K562 (cell line): ENCODE measurements around the gene SMARCD2. TPM values are rescaled to one million over a fixed set of nuclear protein-coding genes. Genes with fewer than 3 reads are reported as not detected.

Experiments
- ATAC-seq: fragments of 200-7000 bp; cut with Tn5 transposase; 3 replicates; pipeline ENCODE4 v1.9.1; 2020; ENCODE audit warnings: moderate library complexity
- BruUV-seq: library from RNA; stranded (reverse); fragments of 400-500 nt; replicated peaks from 2 replicates; lab custom pipeline; 2021; lab: Mats Ljungman, UMichigan
- CTCF ChIA-PET: fragments of 300-600 bp; formaldehyde crosslinking; extraction: SDS; loops from one replicate; lab custom pipeline; 2021; ENCODE audit warnings: low intra/inter-chr PET ratio; lab: Yijun Ruan, JAX
- POLR2A ChIA-PET: fragments of 300-600, 350-650 bp; sonication (Branson Sonifier 250); formaldehyde crosslinking; extraction: SDS; loops from one replicate; lab custom pipeline; 2021; ENCODE audit warnings: antibody characterized with exemption, inconsistent platforms; lab: Yijun Ruan, JAX
- DNase-seq, 4 experiments: peaks; one replicate each; pipeline versions ENCODE4 v3.0.0 to v3.0.0-alpha.2; 2011 to 2018; ENCODE audit warnings: low spot score in 3 of 4, mixed read lengths in 3 of 4; ENCODE audit errors: extremely low read depth in 1 of 4
- FAIRE-seq: peaks from 2 replicates; lab custom pipeline; 2011; peaks lifted over from hg19 to GRCh38; lab: Jason Lieb, UNC
- H2AFZ ChIP-seq: 2 replicates; pipeline ENCODE4 v1.6.0; 2011; ENCODE audit warnings: low read depth, low read length, control low read depth, inconsistent platforms
- H3K27ac ChIP-seq: fragments of 200-600 bp; 3 replicates; pipeline ENCODE4 v1.8.0; 2011; ENCODE audit warnings: low read depth, mild to moderate bottlenecking, control low read depth, inconsistent platforms, low read length, moderate library complexity, mixed read lengths; ENCODE audit errors: extremely low read depth
- H3K27me3 ChIP-seq, 2 experiments: fragments of 300-600 bp in 1 of 2; 2 replicates in 1 of 2; 3 replicates in 1 of 2; pipeline versions ENCODE4 v1.6.0 to v1.8.0; 2011; ENCODE audit warnings: inconsistent platforms in 2 of 2, low read length in 2 of 2, mild to moderate bottlenecking in 1 of 2, mixed read lengths in 1 of 2, moderate library complexity in 1 of 2; ENCODE audit not compliant: control insufficient read depth in 2 of 2, insufficient read depth in 2 of 2
- H3K36me3 ChIP-seq: fragments of 300-600 bp; 3 replicates; pipeline ENCODE4 v1.8.0; 2011; ENCODE audit warnings: mild to moderate bottlenecking, low read length, inconsistent platforms; ENCODE audit not compliant: control insufficient read depth, insufficient read depth
- H3K4me1 ChIP-seq, 2 experiments: fragments of 200-600 bp in 1 of 2; replicated peaks in 1 of 2; 2 replicates in 1 of 2; 3 replicates in 1 of 2; pipeline versions ENCODE4 v1.5.1 to v1.8.0; 2011; ENCODE audit warnings: inconsistent platforms in 2 of 2, low read length in 2 of 2, mild to moderate bottlenecking in 1 of 2, mixed read lengths in 1 of 2, moderate library complexity in 1 of 2; ENCODE audit not compliant: control insufficient read depth in 2 of 2, insufficient read depth in 2 of 2
- H3K4me2 ChIP-seq: 2 replicates; pipeline ENCODE4 v1.6.1; 2011; ENCODE audit warnings: low read length, control low read depth, inconsistent platforms, mixed read lengths; ENCODE audit not compliant: insufficient read depth
- H3K4me3 ChIP-seq: fragments of 200-600 bp; sonication (generic), shearing (Covaris generic); 2 replicates; pipeline ENCODE4 v1.5.1; 2016; ENCODE audit warnings: control low read depth, inconsistent platforms
- H3K79me2 ChIP-seq: fragments of 200-600 bp; 3 replicates; pipeline ENCODE4 v1.8.0; 2011; ENCODE audit warnings: low read length, inconsistent platforms; ENCODE audit not compliant: control insufficient read depth, insufficient read depth
- H3K9ac ChIP-seq, 2 experiments: 2 replicates each; pipeline versions ENCODE4 v1.6.0 to v1.6.1; 2011; ENCODE audit warnings: low read depth in 2 of 2, low read length in 2 of 2, control low read depth in 1 of 2, inconsistent platforms in 1 of 2, mild to moderate bottlenecking in 1 of 2, mixed read lengths in 1 of 2; ENCODE audit not compliant: insufficient read depth in 1 of 2
- H3K9me1 ChIP-seq: one replicate; pipeline ENCODE4 v1.6.0; 2011; ENCODE audit warnings: inconsistent platforms, mild to moderate bottlenecking, low read length, moderate library complexity; ENCODE audit not compliant: control insufficient read depth, insufficient read depth
- H3K9me3 ChIP-seq: replicated peaks from 2 replicates; pipeline ENCODE4 v1.5.1; 2011; ENCODE audit warnings: low read depth, low read length, inconsistent platforms; ENCODE audit not compliant: control insufficient read depth, insufficient read depth
- H4K20me1 ChIP-seq: replicated peaks from 2 replicates; pipeline ENCODE4 v1.6.1; 2011; ENCODE audit warnings: low read length, inconsistent platforms, mixed read lengths; ENCODE audit not compliant: control insufficient read depth, insufficient read depth
- ESRRA ChIP-seq: fragments of 450-650 bp; IDR thresholded peaks from 2 replicates; pipeline ENCODE4 v1.6.1; 2014; ENCODE audit warnings: low read depth, mild to moderate bottlenecking, moderate library complexity, borderline replicate concordance
- RBM25 ChIP-seq: fragments of 200-400 bp; formaldehyde crosslinking; IDR thresholded peaks from 2 replicates; pipeline ENCODE4 v1.6.1; 2018; ENCODE audit warnings: low read length, low read depth, moderate library complexity; ENCODE audit not compliant: severe bottlenecking
- RUNX1 ChIP-seq: sonication (generic); IDR thresholded peaks from 2 replicates; pipeline ENCODE4 v1.6.1; 2016; ENCODE audit warnings: antibody characterized with exemption, low read depth
- ZNF280B ChIP-seq: fragments of 250-450 bp; sonication (Bioruptor Pico); IDR thresholded peaks from 2 replicates; pipeline ENCODE4 v1.5.1; 2021; ENCODE audit warnings: mild to moderate bottlenecking
- ZNF384 ChIP-seq: IDR thresholded peaks from 2 replicates; pipeline ENCODE4 v1.6.1; 2012; ENCODE audit warnings: low read depth, low read length, improper control_type of control experiment
- WGBS: fragments of 100-300 bp; shearing (Covaris generic); methylation state at CpG from one replicate; pipeline ENCODE4 v1.1.6; 2016; ENCODE audit warnings: low coverage, mixed read lengths; ENCODE audit not compliant: insufficient coverage; ENCODE audit errors: missing lambda C conversion rate; 5-methylcytosine and 5-hydroxymethylcytosine counted together
- in situ Hi-C: fragments of 300-500 bp; cut with MboI; formaldehyde crosslinking; loops from 4 replicates; pipeline ENCODE4 v1.15.0; 2018; ENCODE audit warnings: inconsistent platforms, mixed read lengths
- intact Hi-C: fragments of 100-400 bp; cut with micrococcal nuclease; formaldehyde crosslinking; loops from 2 replicates; pipeline ENCODE4 v1.14.2; 2022
- polyA plus RNA-seq, 8 experiments: library from polyadenylated mRNA; depleted of rRNA in 4 of 8; stranded (reverse) in 5 of 8; unstranded in 3 of 8; fragments of >200 nt; fragmentation: Nextera tagmentation in 2 of 8; fragmentation: Illumina TruSeq in 1 of 8; extraction: Ambion mirVana in 2 of 8; extraction: Trizol in 1 of 8; gene quantifications; 2 replicates each; pipeline versions ENCODE4 v1.2.1 to v1.2.3, GENCODE V29; 2011 to 2014; ENCODE audit warnings: inconsistent platforms in 1 of 8, missing spikeins in 1 of 8
- total RNA-seq, 7 experiments: library from RNA; depleted of rRNA in 6 of 7; stranded (reverse); fragments of >200 nt in 6 of 7; fragmentation: Illumina TruSeq in 2 of 7; extraction: Trizol in 2 of 7; gene quantifications; 2 replicates each; pipeline versions ENCODE4 v1.2.1 to v1.2.3, GENCODE V29; 2011 to 2021; ENCODE audit warnings: low replicate concordance in 1 of 7
- TF ChIP-seq, protein P1 (sequence below): sonication (generic); formaldehyde crosslinking; IDR thresholded peaks from 2 replicates; pipeline ENCODE4 v1.8.0; 2022; ENCODE audit warnings: mild to moderate bottlenecking, missing genetic modification reagents, borderline replicate concordance
- TF ChIP-seq, protein P2 (sequence below): fragments of 450-650 bp; IDR thresholded peaks from 2 replicates; pipeline ENCODE4 v1.7.1; 2018; ENCODE audit warnings: mild to moderate bottlenecking, low read depth; ENCODE audit not compliant: partially characterized antibody

Gene SMARCD2
- total and polyA plus RNA-seq, 9 of the 15 experiments (the other 6 are each of a cell fraction or from before 2014, with no cell fraction given): 1.7 to 114 (median 90.3) TPM

DNA sequence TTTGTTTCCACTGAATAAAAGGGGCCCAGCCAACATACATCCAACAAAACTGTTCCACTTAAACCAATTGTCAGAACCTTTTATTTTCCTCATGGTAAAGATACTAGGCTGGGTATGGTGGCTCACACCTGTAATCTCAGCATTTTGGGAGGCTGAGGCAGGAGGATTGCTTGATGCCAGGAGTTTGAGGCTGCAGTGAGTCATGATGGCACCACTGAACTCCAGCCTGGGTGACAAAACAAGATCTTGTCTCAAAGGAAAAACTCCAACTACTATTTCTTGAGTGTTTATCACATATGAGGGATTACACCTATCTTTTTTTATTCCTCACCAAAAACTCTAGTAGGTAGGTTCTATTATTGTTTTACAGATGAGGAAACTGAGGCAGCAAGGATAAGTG, 19.9 kb downstream of the SMARCD2 start:
- in situ Hi-C loops (no loop called here), intact Hi-C loops (no loop called here)
- ATAC-seq (no peak), DNase-seq (no peak), FAIRE-seq (no peak)
- ChIA-PET POLR2A (interaction anchor here (0.5 to 2.0 kb wide), 3 partner anchors 11 to 386 kb away, joined by 4 to 5 read pairs (median 5); no protein-coding TSS in a partner anchor), CTCF (no interaction called here)
- Histone ChIP-seq H3K9ac (no peak overlapping the region), H3K4me3 (no peak overlapping the region), H3K9me1 (no peaks in the 10 kb centered on the region), H3K27ac (no peak overlapping the region), H3K4me1 (peaks cover 0 to 5% of the 10 kb centered on the region in 2 experiments; a peak in 3 of 5 replicates), H4K20me1 (peaks cover 6% of the 10 kb centered on the region; the same call in 1 of the 2 replicates), H3K27me3 (no peaks in the 10 kb centered on the region), H3K4me2 (no peak overlapping the region), H3K79me2 (peaks cover 23% of the 10 kb centered on the region), H2AFZ (no peak overlapping the region), H3K9me3 (no peaks in the 10 kb centered on the region), H3K36me3 (peaks cover 84% of the 10 kb centered on the region)
- no peak for TF ChIP-seq RUNX1
- peak; percentile 3 for TF ChIP-seq RBM25
- no peak for TF ChIP-seq ESRRA
- no TSS peak for BruUV-seq

GRCh38 chr17:63821804-63822203, 20.7 kb downstream of the SMARCD2 start:
- CTCF ChIA-PET: no interaction called here
- no peak overlapping the region for H3K9ac ChIP-seq
- no peak overlapping the region for H3K4me2 ChIP-seq
- H3K4me1 ChIP-seq: peaks cover 0 to 5% of the 10 kb centered on the region in 2 experiments; a peak in 3 of 5 replicates
- H2AFZ ChIP-seq: no peak overlapping the region
- no peaks in the 10 kb centered on the region for H3K9me3 ChIP-seq
- POLR2A ChIA-PET: interaction anchor here (0.6 to 2.0 kb wide), 6 partner anchors 9 to 196 kb away, joined by 3 to 6 read pairs (median 4); partner anchors contain the start of genes CCDC47 and DDX42
- H3K9me1 ChIP-seq: no peaks in the 10 kb centered on the region
- ATAC-seq (no peak), FAIRE-seq (no peak), DNase-seq (no peak)
- no peak overlapping the region for H3K27ac ChIP-seq
- BruUV-seq: no TSS peak
- H3K79me2 ChIP-seq: peaks cover 18% of the 10 kb centered on the region
- intact Hi-C loops: no loop called here
- H3K36me3 ChIP-seq: peaks cover 92% of the 10 kb centered on the region
- no peaks in the 10 kb centered on the region for H3K27me3 ChIP-seq
- H4K20me1 ChIP-seq: peaks cover 6% of the 10 kb centered on the region; the same call in 1 of the 2 replicates
- in situ Hi-C loops: no loop called here
- no peak overlapping the region for H3K4me3 ChIP-seq
- 78% methylated on average over 6 of the region's 6 CpGs for WGBS
- TF ChIP-seq ZNF384: no peak
- TF ChIP-seq, protein P1, sequence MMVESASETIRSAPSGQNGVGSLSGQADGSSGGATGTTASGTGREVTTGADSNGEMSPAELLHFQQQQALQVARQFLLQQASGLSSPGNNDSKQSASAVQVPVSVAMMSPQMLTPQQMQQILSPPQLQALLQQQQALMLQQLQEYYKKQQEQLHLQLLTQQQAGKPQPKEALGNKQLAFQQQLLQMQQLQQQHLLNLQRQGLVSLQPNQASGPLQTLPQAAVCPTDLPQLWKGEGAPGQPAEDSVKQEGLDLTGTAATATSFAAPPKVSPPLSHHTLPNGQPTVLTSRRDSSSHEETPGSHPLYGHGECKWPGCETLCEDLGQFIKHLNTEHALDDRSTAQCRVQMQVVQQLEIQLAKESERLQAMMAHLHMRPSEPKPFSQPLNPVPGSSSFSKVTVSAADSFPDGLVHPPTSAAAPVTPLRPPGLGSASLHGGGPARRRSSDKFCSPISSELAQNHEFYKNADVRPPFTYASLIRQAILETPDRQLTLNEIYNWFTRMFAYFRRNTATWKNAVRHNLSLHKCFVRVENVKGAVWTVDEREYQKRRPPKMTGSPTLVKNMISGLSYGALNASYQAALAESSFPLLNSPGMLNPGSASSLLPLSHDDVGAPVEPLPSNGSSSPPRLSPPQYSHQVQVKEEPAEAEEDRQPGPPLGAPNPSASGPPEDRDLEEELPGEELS: no peak
- no peak for TF ChIP-seq ZNF280B
- TF ChIP-seq, protein P2, sequence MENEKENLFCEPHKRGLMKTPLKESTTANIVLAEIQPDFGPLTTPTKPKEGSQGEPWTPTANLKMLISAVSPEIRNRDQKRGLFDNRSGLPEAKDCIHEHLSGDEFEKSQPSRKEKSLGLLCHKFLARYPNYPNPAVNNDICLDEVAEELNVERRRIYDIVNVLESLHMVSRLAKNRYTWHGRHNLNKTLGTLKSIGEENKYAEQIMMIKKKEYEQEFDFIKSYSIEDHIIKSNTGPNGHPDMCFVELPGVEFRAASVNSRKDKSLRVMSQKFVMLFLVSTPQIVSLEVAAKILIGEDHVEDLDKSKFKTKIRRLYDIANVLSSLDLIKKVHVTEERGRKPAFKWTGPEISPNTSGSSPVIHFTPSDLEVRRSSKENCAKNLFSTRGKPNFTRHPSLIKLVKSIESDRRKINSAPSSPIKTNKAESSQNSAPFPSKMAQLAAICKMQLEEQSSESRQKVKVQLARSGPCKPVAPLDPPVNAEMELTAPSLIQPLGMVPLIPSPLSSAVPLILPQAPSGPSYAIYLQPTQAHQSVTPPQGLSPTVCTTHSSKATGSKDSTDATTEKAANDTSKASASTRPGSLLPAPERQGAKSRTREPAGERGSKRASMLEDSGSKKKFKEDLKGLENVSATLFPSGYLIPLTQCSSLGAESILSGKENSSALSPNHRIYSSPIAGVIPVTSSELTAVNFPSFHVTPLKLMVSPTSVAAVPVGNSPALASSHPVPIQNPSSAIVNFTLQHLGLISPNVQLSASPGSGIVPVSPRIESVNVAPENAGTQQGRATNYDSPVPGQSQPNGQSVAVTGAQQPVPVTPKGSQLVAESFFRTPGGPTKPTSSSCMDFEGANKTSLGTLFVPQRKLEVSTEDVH: peak; percentile 0
